Thyroid gland (tissue), 4 donors: ENCODE data around the gene C1QL4. TPM values are rescaled to one million over a fixed set of nuclear protein-coding genes. Genes with fewer than 3 reads are reported as not detected.

ENCODE experiments used
- DNase-seq, 2 donors: peaks; one replicate each; pipeline ENCODE4 v3.0.0-alpha.2; 2019
- H3K27ac ChIP-seq, 3 donors: fragments of 200-600 bp; sonication (generic); 1 replicate in 2 of 3; 2 replicates in 1 of 3; pipeline ENCODE4 v1.5.1; 2016 to 2019; ENCODE audit warnings: mild to moderate bottlenecking in 1 of 3, moderate library complexity in 1 of 3
- H3K27me3 ChIP-seq: fragments of 200-600 bp; sonication (generic); one replicate; pipeline ENCODE4 v1.5.1; 2019
- H3K36me3 ChIP-seq, 2 donors: fragments of 200-600 bp; sonication (generic); one replicate each; pipeline ENCODE4 v1.5.1; 2016 to 2019
- H3K4me1 ChIP-seq, 2 donors: fragments of 200-600 bp; sonication (generic); one replicate each; pipeline ENCODE4 v1.5.1; 2017 to 2019
- H3K4me3 ChIP-seq, 3 donors: fragments of 200-600 bp; sonication (generic); replicated peaks in 1 of 3; 1 replicate in 2 of 3; 2 replicates in 1 of 3; pipeline ENCODE4 v1.5.1; 2016; ENCODE audit warnings: mild to moderate bottlenecking in 1 of 3
- H3K9me3 ChIP-seq: fragments of 200-600 bp; sonication (generic); one replicate; pipeline ENCODE4 v1.5.1; 2017
- CTCF ChIP-seq, 6 experiments: fragments of 200-600 bp in 3 of 6; fragments of 450-650 bp in 3 of 6; sonication (generic) in 3 of 6; IDR thresholded peaks; one replicate each; pipeline ENCODE4 v1.5.1; 2016 to 2019; ENCODE audit warnings: antibody characterized with exemption in 6 of 6, mild to moderate bottlenecking in 2 of 6, inconsistent platforms in 1 of 6, moderate library complexity in 1 of 6
- POLR2A ChIP-seq, 2 donors: fragments of 450-650 bp; IDR thresholded peaks; one replicate each; pipeline ENCODE4 v1.6.1; 2017; ENCODE audit warnings: antibody characterized with exemption in 2 of 2, mild to moderate bottlenecking in 2 of 2, moderate library complexity in 1 of 2
- WGBS, 2 donors: methylation state at CpG; one replicate each; pipeline ENCODE4 v1.1.5; 2017; 5-methylcytosine and 5-hydroxymethylcytosine counted together
- intact Hi-C: fragments of 100-400 bp; cut with DNase I; formaldehyde crosslinking; loops from one replicate; pipeline ENCODE4 v1.15.1; 2023
- total RNA-seq, 4 donors: library from RNA; depleted of rRNA; stranded (reverse); fragments of >200 nt; gene quantifications; one replicate each; pipeline ENCODE4 v1.2.3, GENCODE V29; 2016

The C1QL4 gene
- total RNA-seq, 4 donors from 2014 or later, result 0.67 to 1.2 (median 0.73) TPM; not detected in 1

DNA sequence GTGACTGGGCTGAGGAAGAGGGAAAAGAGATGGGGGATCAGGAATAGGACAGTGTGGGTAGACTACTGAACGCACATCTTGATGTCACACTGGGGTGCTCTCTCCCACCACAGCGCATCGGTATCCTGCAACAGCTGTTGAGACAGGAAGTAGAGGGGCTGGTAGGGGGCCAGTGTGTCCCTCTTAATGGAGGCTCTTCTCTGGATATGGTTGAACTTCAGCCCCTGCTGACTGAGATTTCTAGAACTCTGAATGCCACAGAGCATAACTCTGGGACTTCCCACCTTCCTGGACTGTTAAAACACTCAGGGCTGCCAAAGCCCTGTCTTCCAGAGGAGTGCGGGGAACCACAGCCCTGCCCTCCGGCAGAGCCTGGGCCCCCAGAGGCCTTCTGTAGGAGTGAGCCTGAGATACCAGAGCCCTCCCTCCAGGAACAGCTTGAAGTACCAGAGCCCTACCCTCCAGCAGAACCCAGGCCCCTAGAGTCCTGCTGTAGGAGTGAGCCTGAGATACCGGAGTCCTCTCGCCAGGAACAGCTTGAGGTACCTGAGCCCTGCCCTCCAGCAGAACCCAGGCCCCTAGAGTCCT, 6.9 kb downstream of the C1QL4 start:
- no peak for DNase-seq
- Histone ChIP-seq H3K4me3 (no peak overlapping the region), H3K4me1 (peaks cover 3 to 12% of the 10 kb centered on the region in 2 donors), H3K36me3 (no peaks in the 10 kb centered on the region), H3K27me3 (no peaks in the 10 kb centered on the region), H3K27ac (no peak overlapping the region), H3K9me3 (no peaks in the 10 kb centered on the region)
- intact Hi-C loops, result loop anchor here (5.0 kb wide), 1 partner anchor 38 kb away; no protein-coding TSS in a partner anchor
- TF ChIP-seq CTCF (IDR thresholded peaks at IDR 0.05), result no peak
- no peak for TF ChIP-seq POLR2A (IDR thresholded peaks at IDR 0.05)
- 81 to 88% methylated on average over 5 to 7 of the region's 7 CpGs for WGBS, 2 donors

GRCh38 chr12:49328816-49329215, 8.2 kb downstream of the C1QL4 start:
- no peaks in the 10 kb centered on the region for H3K9me3 ChIP-seq

GRCh38 chr12:49327887-49328286, 9.1 kb downstream of the C1QL4 start:
- H3K27ac ChIP-seq, result no peak overlapping the region
- 95 to 97% methylated on average over 2 of the region's 2 CpGs for WGBS, 2 donors
- peaks cover 0 to 12% of the 10 kb centered on the region in 2 donors for H3K4me1 ChIP-seq
- H3K36me3 ChIP-seq, result no peaks in the 10 kb centered on the region
- H3K9me3 ChIP-seq, result no peaks in the 10 kb centered on the region
- intact Hi-C loops, result no loop called here
- DNase-seq, result no peak
- no peak overlapping the region for H3K4me3 ChIP-seq
- no peak for TF ChIP-seq CTCF (IDR thresholded peaks at IDR 0.05)
- TF ChIP-seq POLR2A (IDR thresholded peaks at IDR 0.05), result no peak
- no peaks in the 10 kb centered on the region for H3K27me3 ChIP-seq

More at GRCh38 chr12:49328816-49329215, 8.2 kb downstream of the C1QL4 start:
- intact Hi-C loops, result no loop called here
- H3K4me1 ChIP-seq, result peaks cover 3 to 12% of the 10 kb centered on the region in 2 donors
- WGBS, 2 donors, result 92 to 94% methylated on average over 12 of the region's 12 CpGs
- H3K4me3 ChIP-seq, result no peak overlapping the region
- H3K27ac ChIP-seq, result no peak overlapping the region
- TF ChIP-seq CTCF (IDR thresholded peaks at IDR 0.05), result no peak
- no peak for TF ChIP-seq POLR2A (IDR thresholded peaks at IDR 0.05)
- no peak for DNase-seq
- no peaks in the 10 kb centered on the region for H3K27me3 ChIP-seq
- H3K36me3 ChIP-seq, result no peaks in the 10 kb centered on the region

- TF ChIP-seq POLR2A (IDR thresholded peaks at IDR 0.05), result no peak
- no peak for TF ChIP-seq CTCF (IDR thresholded peaks at IDR 0.05)
- intact Hi-C loops, result no loop called here
- H3K27ac ChIP-seq, result no peak overlapping the region
- no peaks in the 10 kb centered on the region for H3K9me3 ChIP-seq
- H3K36me3 ChIP-seq, result no peaks in the 10 kb centered on the region
- H3K27me3 ChIP-seq, result no peaks in the 10 kb centered on the region
- H3K4me1 ChIP-seq, result peaks cover 0 to 10% of the 10 kb centered on the region in 2 donors
- H3K4me3 ChIP-seq, result no peak overlapping the region
- DNase-seq, result no peak
Observed at GRCh38 chr12:49327368-49327767, 9.6 kb downstream of the C1QL4 start.

DNA sequence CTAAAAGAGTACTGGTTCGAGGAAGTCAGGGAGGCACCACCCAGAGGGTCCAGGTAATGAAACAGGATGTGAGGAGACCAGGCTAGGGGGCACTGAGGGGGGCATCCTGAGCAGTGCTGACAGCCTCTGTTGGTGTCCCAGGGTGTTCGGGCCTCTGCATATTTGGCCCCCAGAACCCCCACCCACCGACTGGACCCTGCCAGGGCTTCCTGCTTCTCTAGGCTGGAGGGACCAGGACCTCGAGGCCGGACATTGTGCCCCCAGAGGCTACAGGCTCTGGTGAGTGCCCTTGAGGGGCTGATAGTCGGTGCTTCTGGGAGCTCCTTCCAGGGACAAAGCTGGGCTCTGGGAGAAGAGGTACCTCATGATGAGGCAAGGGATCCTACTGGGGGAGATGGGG, 11.4 kb downstream of the C1QL4 start:
- DNase-seq, result no peak
- intact Hi-C loops, result no loop called here

More for the DNA sequence above, 11.4 kb downstream of the C1QL4 start:
- Histone ChIP-seq H3K4me1 (peaks cover 0 to 10% of the 10 kb centered on the region in 2 donors), H3K36me3 (no peaks in the 10 kb centered on the region), H3K27ac (no peak overlapping the region), H3K9me3 (no peaks in the 10 kb centered on the region), H3K4me3 (no peak overlapping the region), H3K27me3 (no peaks in the 10 kb centered on the region)
- TF ChIP-seq POLR2A (IDR thresholded peaks at IDR 0.05), result no peak
- no peak for TF ChIP-seq CTCF (IDR thresholded peaks at IDR 0.05)
- WGBS, 2 donors, result 81 to 92% methylated on average over 6 of the region's 6 CpGs
